MCF 10A (cell line): ENCODE measurements around the gene IFITM5. TPM values are rescaled to one million over a fixed set of nuclear protein-coding genes. Genes with fewer than 3 reads are reported as not detected.

Experiments used
- BruUV-seq: library from RNA; stranded (reverse); fragments of 400-500 nt; replicated peaks from 2 replicates; lab custom pipeline; 2021; lab: Mats Ljungman, UMichigan
- CTCF ChIA-PET: fragments of 300-600 bp; sonication (Branson Sonifier 250); formaldehyde crosslinking; extraction: SDS; loops from one replicate; lab custom pipeline; 2021; ENCODE audit warnings: antibody characterized with exemption, inconsistent platforms; lab: Yijun Ruan, JAX
- POLR2A ChIA-PET: fragments of 300-600, 350-650 bp; sonication (Branson Sonifier 250); formaldehyde crosslinking; extraction: SDS; loops from one replicate; lab custom pipeline; 2020; ENCODE audit warnings: antibody characterized with exemption, inconsistent platforms; lab: Yijun Ruan, JAX
- DNase-seq: peaks from one replicate; pipeline ENCODE4 v3.0.0-alpha.2; 2018; ENCODE audit not compliant: unreplicated experiment
- H3K27ac Mint-ChIP-seq: one replicate; pipeline ENCODE4 v1.8.0; 2022; ENCODE audit warnings: mild to moderate bottlenecking, low read depth, mixed read lengths; ENCODE audit not compliant: unreplicated experiment
- H3K27me3 Mint-ChIP-seq: one replicate; pipeline ENCODE4 v1.8.0; 2022; ENCODE audit warnings: mixed read lengths; ENCODE audit not compliant: insufficient read depth, unreplicated experiment
- H3K36me3 Mint-ChIP-seq: one replicate; pipeline ENCODE4 v1.8.0; 2022; ENCODE audit warnings: mild to moderate bottlenecking, moderate library complexity, mixed read lengths; ENCODE audit not compliant: insufficient read depth, unreplicated experiment
- H3K4me1 Mint-ChIP-seq: one replicate; pipeline ENCODE4 v1.8.0; 2022; ENCODE audit warnings: mixed read lengths; ENCODE audit not compliant: insufficient read depth, unreplicated experiment
- H3K4me3 Mint-ChIP-seq: one replicate; pipeline ENCODE4 v1.8.0; 2022; ENCODE audit warnings: mild to moderate bottlenecking, moderate library complexity, mixed read lengths; ENCODE audit not compliant: unreplicated experiment
- H3K9me3 Mint-ChIP-seq: one replicate; pipeline ENCODE4 v1.8.0; 2022; ENCODE audit warnings: mixed read lengths; ENCODE audit not compliant: unreplicated experiment
- CTCF ChIP-seq: fragments of 200-600 bp; IDR thresholded peaks from one replicate; pipeline ENCODE4 v1.8.0; 2022; ENCODE audit warnings: antibody characterized with exemption, mild to moderate bottlenecking; ENCODE audit not compliant: unreplicated experiment
- intact Hi-C: fragments of 100-400 bp; cut with micrococcal nuclease; formaldehyde crosslinking; loops from 2 replicates; pipeline ENCODE4 v1.14.1; 2022
- total RNA-seq: library from RNA; stranded (reverse); gene quantifications from 2 replicates; pipeline ENCODE4 v1.2.3, GENCODE V29; 2022

Gene IFITM5
- total RNA-seq, 1 experiment from 2014 or later: not detected

- TF ChIP-seq CTCF: no peak
- H3K36me3 Mint-ChIP-seq: no peaks in the 10 kb centered on the region
- no peak overlapping the region for H3K27ac Mint-ChIP-seq
- ChIA-PET POLR2A (interaction anchor here (0.6 kb wide), 1 partner anchor 8 kb away, joined by 3 read pairs; no protein-coding TSS in a partner anchor), CTCF (no interaction called here)
- no peak for DNase-seq
- H3K4me3 Mint-ChIP-seq: no peak overlapping the region
- H3K27me3 Mint-ChIP-seq: peaks cover 6% of the 10 kb centered on the region
- BruUV-seq: no TSS peak
- no peaks in the 10 kb centered on the region for H3K9me3 Mint-ChIP-seq
- H3K4me1 Mint-ChIP-seq: peaks cover 4% of the 10 kb centered on the region
- intact Hi-C loops: no loop called here
Observed at GRCh38 chr11:292211-293121, 6.9 kb downstream of the IFITM5 start.

- CTCF ChIA-PET: interaction anchor here (0.9 kb wide), 1 partner anchor 40 kb away, joined by 3 read pairs; no protein-coding TSS in a partner anchor
- no TSS peak for BruUV-seq
- intact Hi-C loops: no loop called here
- POLR2A ChIA-PET: interaction anchor here (0.5 to 1.1 kb wide), 2 partner anchors 9 to 29 kb away, joined by 3 to 4 read pairs; no protein-coding TSS in a partner anchor
- Mint-ChIP-seq H3K27me3 (peaks cover 15% of the 10 kb centered on the region), H3K36me3 (no peaks in the 10 kb centered on the region), H3K27ac (no peak overlapping the region), H3K9me3 (no peaks in the 10 kb centered on the region), H3K4me1 (no peaks in the 10 kb centered on the region), H3K4me3 (no peak overlapping the region)
- no peak for DNase-seq
- no peak for TF ChIP-seq CTCF
Observed at GRCh38 chr11:291281-292210, 7.8 kb downstream of the IFITM5 start.

GRCh38 chr11:290621-291231, 8.6 kb downstream of the IFITM5 start:
- POLR2A ChIA-PET: interaction anchor here (1.1 kb wide), 1 partner anchor 10 kb away, joined by 3 read pairs; no protein-coding TSS in a partner anchor
- Mint-ChIP-seq H3K36me3 (no peaks in the 10 kb centered on the region), H3K4me3 (peak overlapping the region; percentile 39), H3K27ac (no peak overlapping the region), H3K9me3 (no peaks in the 10 kb centered on the region), H3K4me1 (no peaks in the 10 kb centered on the region), H3K27me3 (peaks cover 15% of the 10 kb centered on the region)
- CTCF ChIA-PET: interaction anchor here (0.9 kb wide), 1 partner anchor 40 kb away, joined by 3 read pairs; no protein-coding TSS in a partner anchor
- no peak for DNase-seq
- no TSS peak for BruUV-seq
- intact Hi-C loops: no loop called here
- no peak for TF ChIP-seq CTCF
